Measurements from ENCODE around the gene ELP5. TPM values are rescaled to one million over a fixed set of nuclear protein-coding genes. Genes with fewer than 3 reads are reported as not detected.

Gene ELP5
- total RNA-seq, 1 experiment from 2014 or later = 49.6 TPM

DNA sequence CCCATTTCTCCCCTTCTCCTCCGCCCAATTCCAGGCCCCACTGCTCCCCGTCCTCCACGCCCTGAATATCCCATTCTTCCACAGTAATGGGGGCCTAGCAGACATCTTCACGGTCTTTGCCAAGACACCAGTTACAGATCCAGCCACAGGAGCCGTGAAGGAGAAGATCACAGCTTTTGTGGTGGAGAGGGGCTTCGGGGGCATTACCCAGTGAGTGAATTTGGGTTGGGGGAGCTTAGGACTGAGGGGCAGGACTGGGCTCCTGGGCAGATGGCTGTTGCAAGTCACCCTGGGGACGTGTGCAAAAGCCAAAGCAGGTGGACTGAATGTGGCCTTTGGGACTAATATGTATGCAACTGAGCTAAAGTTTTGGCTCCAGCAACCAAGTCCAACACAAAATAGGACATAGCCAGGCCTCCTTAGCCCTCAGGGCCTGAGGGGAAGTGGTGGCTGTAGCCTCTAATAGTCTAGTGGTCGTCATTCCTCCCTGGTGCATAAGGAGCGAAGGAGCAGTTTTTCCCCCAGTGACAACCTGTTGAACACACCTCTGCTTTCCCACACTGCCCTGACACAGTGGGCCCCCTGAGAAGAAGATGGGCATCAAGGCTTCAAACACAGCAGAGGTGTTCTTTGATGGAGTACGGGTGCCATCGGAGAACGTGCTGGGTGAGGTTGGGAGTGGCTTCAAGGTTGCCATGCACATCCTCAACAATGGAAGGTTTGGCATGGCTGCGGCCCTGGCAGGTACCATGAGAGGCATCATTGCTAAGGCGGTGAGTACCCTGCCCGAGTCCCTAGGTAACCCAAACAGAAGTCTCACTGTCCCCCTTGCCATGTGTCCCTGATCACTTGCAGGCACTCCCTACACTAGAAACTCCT, 29.7 kb upstream of the ELP5 start:
- Histone ChIP-seq H4K20me1 (ENCODE audit: control insufficient read depth, insufficient read depth, insufficient read length) (no peaks in the 10 kb centered on the region), H2BK12ac (ENCODE audit: insufficient read length, low read depth, low read length) (no peak overlapping the region), H2AK5ac (ENCODE audit: insufficient read length, low read length) (no peak overlapping the region), H3K4me1 (ENCODE audit: insufficient read depth, low read length) (no peaks in the 10 kb centered on the region), H3K79me1 (ENCODE audit: insufficient read depth, low read depth, low read length, poor library complexity, severe bottlenecking) (no peaks in the 10 kb centered on the region), H3K18ac (ENCODE audit: insufficient read length, low read depth, low read length) (no peak overlapping the region), H3T11ph (ENCODE audit: low read length) (no peak overlapping the region), H4K91ac (ENCODE audit: insufficient read length, low read depth, low read length) (no peak overlapping the region), H4K5ac (ENCODE audit: insufficient read length, low read depth, low read length) (no peak overlapping the region), H3K4me2 (ENCODE audit: insufficient read depth, insufficient read length, low read length) (no peak overlapping the region), H3K14ac (ENCODE audit: insufficient read depth, low read length) (no peak overlapping the region), H3K56ac (ENCODE audit: insufficient read length, low read depth, low read length) (no peak overlapping the region), H2BK15ac (ENCODE audit: low read depth, low read length) (no peak overlapping the region), H3K79me2 (ENCODE audit: insufficient read depth, low read length) (no peaks in the 10 kb centered on the region), H3K4ac (ENCODE audit: low read depth, low read length) (no peak overlapping the region), H2BK120ac (ENCODE audit: low read depth, low read length, poor library complexity, severe bottlenecking) (no peak overlapping the region), H3K9ac (ENCODE audit: extremely low read depth, insufficient read length, low read length) (no peak overlapping the region), H3K27me3 (ENCODE audit: insufficient read depth, low read length) (no peaks in the 10 kb centered on the region), H3K9me3 (ENCODE audit: control insufficient read depth, low read depth, low read length) (no peaks in the 10 kb centered on the region), H2AFZ (ENCODE audit: low read length) (no peak overlapping the region), H2BK20ac (ENCODE audit: low read depth, low read length, poor library complexity, severe bottlenecking) (no peak overlapping the region), H2BK5ac (ENCODE audit: insufficient read length, low read length) (no peak overlapping the region), H4K8ac (replicated peaks; ENCODE audit: insufficient read length, low read depth, low read length) (no peak overlapping the region), H3K27ac (ENCODE audit: insufficient read length, low read depth, low read length) (no peak overlapping the region), H3K23me2 (ENCODE audit: insufficient read length, low read depth, low read length, poor library complexity, severe bottlenecking) (peaks cover 5% of the 10 kb centered on the region), H3K23ac (ENCODE audit: insufficient read length, low read depth, low read length) (no peak overlapping the region)
- H3K4me3 Mint-ChIP-seq = peak overlapping the region in 1 of 2 experiments; percentile 97; a peak in 2 of 5 replicates
- H3K27me3 Mint-ChIP-seq (ENCODE audit: low read depth) = peaks cover 1% of the 10 kb centered on the region; the same call in 1 of the 2 replicates
- no peaks in the 10 kb centered on the region; a peak in 1 of 5 replicates for H3K9me3 Mint-ChIP-seq
- no CpG with 5 or more reads among the region's 15 CpGs for WGBS (ENCODE audit: extremely low coverage, insufficient read length, low lambda C conversion rate)
- peak overlapping the region in 1 of 3 experiments; percentile 53; a peak in 1 of 7 replicates for H3K27ac Mint-ChIP-seq
- H3K4me1 Mint-ChIP-seq = peaks cover 34% of the 10 kb centered on the region in 2 experiments
- TF ChIP-seq CTCF (conservative IDR thresholded peaks at IDR 0.05) = no peak
- H3K36me3 Mint-ChIP-seq (ENCODE audit: insufficient read depth in 1 of 3, low read depth in 3 of 3) = peaks cover 17 to 63% (median 52%) of the 10 kb centered on the region in 3 experiments; a peak in 6 of 7 replicates
- DNase-seq = peak; percentile 21
